B cell (primary cell): ENCODE results near the gene EIF3D.

Source experiments
- CTCF ChIP-seq: fragments of 200-600 bp; IDR thresholded peaks from one replicate; pipeline ENCODE4 v1.8.0; 2022; ENCODE audit warnings: antibody characterized with exemption, mild to moderate bottlenecking
- EZH2 ChIP-seq: IDR thresholded peaks from 2 replicates; pipeline ENCODE4 v1.6.1; 2012; ENCODE audit warnings: borderline replicate concordance, low read depth, mild to moderate bottlenecking, moderate library complexity, low read length; ENCODE audit not compliant: insufficient read depth, poor library complexity, severe bottlenecking

- TF ChIP-seq CTCF (no peak), EZH2 (no peak)
These were observed 48.0 kb downstream of the EIF3D start for GRCh38 chr22:36480941-36481392.
